ENCODE data around the gene REXO1. TPM values are rescaled to one million over a fixed set of nuclear protein-coding genes. Genes with fewer than 3 reads are reported as not detected.
A peak's percentile ranks its signal among the peaks of the same experiment; 100 is the strongest.

Gene REXO1
- total and polyA plus RNA-seq, 2 of the 13 experiments (the other 11 are each of a cell fraction or from before 2014, with no cell fraction given): 5.0 to 11.2 TPM

DNA sequence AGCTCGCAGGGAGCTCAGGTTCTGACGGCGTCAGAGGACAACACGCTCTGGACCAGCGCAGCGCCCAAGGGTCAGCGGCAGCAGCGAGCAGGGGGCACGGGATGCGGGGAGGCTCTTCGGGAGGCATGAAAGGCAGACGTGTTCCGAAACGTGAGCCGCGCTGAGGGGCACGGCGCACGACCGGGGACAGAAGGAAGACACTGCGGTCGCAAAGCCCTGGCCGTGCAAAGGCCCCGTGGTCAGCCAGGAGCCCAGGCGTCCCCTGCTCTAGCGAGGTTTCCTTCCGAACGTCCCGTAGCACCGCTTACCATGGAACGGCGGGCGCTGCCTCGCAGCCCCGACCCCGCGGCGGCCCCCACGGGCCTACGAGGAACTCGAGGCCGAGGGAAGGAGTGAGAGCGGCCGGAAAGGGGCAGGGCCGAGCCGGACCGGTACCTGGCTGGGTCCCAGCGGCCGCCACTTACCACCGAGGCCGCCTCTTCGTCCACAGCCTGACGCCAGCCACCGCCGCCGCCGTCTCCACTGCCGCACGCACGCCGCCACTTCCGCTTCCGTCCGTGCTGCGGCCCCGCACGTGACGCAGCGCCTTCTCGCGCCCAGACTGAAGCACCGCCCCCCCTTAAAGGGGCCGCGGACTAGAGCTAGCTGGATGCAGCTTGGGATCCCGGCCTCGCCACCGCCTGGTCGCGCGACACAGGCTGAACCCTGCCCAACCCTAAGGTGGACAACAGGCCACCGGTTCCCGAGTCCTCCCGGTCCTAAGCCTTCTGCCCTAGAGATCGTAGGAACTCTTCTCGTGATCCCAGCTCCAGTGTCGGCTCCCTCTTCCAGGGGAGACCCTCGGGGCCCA lies 27.6 kb upstream of the REXO1 start (continued):
- TF ChIP-seq, protein P1, sequence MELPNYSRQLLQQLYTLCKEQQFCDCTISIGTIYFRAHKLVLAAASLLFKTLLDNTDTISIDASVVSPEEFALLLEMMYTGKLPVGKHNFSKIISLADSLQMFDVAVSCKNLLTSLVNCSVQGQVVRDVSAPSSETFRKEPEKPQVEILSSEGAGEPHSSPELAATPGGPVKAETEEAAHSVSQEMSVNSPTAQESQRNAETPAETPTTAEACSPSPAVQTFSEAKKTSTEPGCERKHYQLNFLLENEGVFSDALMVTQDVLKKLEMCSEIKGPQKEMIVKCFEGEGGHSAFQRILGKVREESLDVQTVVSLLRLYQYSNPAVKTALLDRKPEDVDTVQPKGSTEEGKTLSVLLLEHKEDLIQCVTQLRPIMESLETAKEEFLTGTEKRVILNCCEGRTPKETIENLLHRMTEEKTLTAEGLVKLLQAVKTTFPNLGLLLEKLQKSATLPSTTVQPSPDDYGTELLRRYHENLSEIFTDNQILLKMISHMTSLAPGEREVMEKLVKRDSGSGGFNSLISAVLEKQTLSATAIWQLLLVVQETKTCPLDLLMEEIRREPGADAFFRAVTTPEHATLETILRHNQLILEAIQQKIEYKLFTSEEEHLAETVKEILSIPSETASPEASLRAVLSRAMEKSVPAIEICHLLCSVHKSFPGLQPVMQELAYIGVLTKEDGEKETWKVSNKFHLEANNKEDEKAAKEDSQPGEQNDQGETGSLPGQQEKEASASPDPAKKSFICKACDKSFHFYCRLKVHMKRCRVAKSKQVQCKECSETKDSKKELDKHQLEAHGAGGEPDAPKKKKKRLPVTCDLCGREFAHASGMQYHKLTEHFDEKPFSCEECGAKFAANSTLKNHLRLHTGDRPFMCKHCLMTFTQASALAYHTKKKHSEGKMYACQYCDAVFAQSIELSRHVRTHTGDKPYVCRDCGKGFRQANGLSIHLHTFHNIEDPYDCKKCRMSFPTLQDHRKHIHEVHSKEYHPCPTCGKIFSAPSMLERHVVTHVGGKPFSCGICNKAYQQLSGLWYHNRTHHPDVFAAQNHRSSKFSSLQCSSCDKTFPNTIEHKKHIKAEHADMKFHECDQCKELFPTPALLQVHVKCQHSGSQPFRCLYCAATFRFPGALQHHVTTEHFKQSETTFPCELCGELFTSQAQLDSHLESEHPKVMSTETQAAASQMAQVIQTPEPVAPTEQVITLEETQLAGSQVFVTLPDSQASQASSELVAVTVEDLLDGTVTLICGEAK (IDR thresholded peaks at IDR 0.05): no peak
- TF ChIP-seq, protein P1 (CRISPR knock-in tag; IDR thresholded peaks at IDR 0.05): peak; percentile 39; the same call in 1 of the 2 replicates
- TF ChIP-seq SRSF1 (optimal IDR thresholded peaks at IDR 0.05; ENCODE audit: low read depth, low read length) (peak; percentile 81), ZNF792 (CRISPR knock-in tag; IDR thresholded peaks at IDR 0.05) (peak; percentile 86), RELA (CRISPR knock-in tag; IDR thresholded peaks at IDR 0.05) (peak; percentile 96), ZKSCAN5 (CRISPR knock-in tag; IDR thresholded peaks at IDR 0.05) (no peak), ZSCAN21 (CRISPR knock-in tag; IDR thresholded peaks at IDR 0.05; ENCODE audit: borderline replicate concordance) (peak; percentile 83; the same call in 1 of the 2 replicates), PITX1 (CRISPR knock-in tag; IDR thresholded peaks at IDR 0.05) (peak; percentile 32; the same call in 1 of the 2 replicates), NPAS2 (CRISPR knock-in tag; IDR thresholded peaks at IDR 0.05; ENCODE audit: borderline replicate concordance) (no peak), U2AF1 (optimal IDR thresholded peaks at IDR 0.05; ENCODE audit: low read depth, low read length) (peak; percentile 75), MTF2 (CRISPR knock-in tag; IDR thresholded peaks at IDR 0.05; ENCODE audit: borderline replicate concordance) (peak; percentile 87; the same call in 1 of the 2 replicates)
- TF ChIP-seq, protein P2, sequence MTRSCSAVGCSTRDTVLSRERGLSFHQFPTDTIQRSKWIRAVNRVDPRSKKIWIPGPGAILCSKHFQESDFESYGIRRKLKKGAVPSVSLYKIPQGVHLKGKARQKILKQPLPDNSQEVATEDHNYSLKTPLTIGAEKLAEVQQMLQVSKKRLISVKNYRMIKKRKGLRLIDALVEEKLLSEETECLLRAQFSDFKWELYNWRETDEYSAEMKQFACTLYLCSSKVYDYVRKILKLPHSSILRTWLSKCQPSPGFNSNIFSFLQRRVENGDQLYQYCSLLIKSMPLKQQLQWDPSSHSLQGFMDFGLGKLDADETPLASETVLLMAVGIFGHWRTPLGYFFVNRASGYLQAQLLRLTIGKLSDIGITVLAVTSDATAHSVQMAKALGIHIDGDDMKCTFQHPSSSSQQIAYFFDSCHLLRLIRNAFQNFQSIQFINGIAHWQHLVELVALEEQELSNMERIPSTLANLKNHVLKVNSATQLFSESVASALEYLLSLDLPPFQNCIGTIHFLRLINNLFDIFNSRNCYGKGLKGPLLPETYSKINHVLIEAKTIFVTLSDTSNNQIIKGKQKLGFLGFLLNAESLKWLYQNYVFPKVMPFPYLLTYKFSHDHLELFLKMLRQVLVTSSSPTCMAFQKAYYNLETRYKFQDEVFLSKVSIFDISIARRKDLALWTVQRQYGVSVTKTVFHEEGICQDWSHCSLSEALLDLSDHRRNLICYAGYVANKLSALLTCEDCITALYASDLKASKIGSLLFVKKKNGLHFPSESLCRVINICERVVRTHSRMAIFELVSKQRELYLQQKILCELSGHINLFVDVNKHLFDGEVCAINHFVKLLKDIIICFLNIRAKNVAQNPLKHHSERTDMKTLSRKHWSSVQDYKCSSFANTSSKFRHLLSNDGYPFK (CRISPR knock-in tag; IDR thresholded peaks at IDR 0.05; ENCODE audit: borderline replicate concordance): peak; percentile 56; the same call in 1 of the 2 replicates
- TF ChIP-seq, protein P3, sequence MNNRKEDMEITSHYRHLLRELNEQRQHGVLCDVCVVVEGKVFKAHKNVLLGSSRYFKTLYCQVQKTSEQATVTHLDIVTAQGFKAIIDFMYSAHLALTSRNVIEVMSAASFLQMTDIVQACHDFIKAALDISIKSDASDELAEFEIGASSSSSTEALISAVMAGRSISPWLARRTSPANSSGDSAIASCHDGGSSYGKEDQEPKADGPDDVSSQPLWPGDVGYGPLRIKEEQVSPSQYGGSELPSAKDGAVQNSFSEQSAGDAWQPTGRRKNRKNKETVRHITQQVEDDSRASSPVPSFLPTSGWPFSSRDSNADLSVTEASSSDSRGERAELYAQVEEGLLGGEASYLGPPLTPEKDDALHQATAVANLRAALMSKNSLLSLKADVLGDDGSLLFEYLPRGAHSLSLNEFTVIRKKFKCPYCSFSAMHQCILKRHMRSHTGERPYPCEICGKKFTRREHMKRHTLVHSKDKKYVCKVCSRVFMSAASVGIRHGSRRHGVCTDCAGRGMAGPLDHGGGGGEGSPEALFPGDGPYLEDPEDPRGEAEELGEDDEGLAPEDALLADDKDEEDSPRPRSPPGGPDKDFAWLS (CRISPR knock-in tag; IDR thresholded peaks at IDR 0.05; ENCODE audit: borderline replicate concordance): peak; percentile 20; the same call in 1 of the 2 replicates

All from HepG2 (cell line).